Cardiac septum (tissue), 1 donor: ENCODE results near the gene RAB43. TPM values are rescaled to one million over a fixed set of nuclear protein-coding genes. Genes with fewer than 3 reads are reported as not detected.

ENCODE experiments used
- DNase-seq: peaks from one replicate; pipeline ENCODE4 v3.0.0-alpha.2; 2020; ENCODE audit warnings: low spot score
- intact Hi-C: fragments of 100-400 bp; cut with DNase I; formaldehyde crosslinking; loops from one replicate; pipeline ENCODE4 v1.14.0; 2022
- total RNA-seq: library from RNA; stranded (reverse); fragmentation: NEBNext Ultra II Directional; extraction: Animal tissue kit (Norgen Biotek cat#: 25700); gene quantifications from one replicate; pipeline ENCODE4 v1.2.1, GENCODE V29; 2021
- donor health status: DM: no; HTN: no; CAD: no.

Gene RAB43
- total RNA-seq, 1 donor from 2014 or later: 3.4 TPM

GRCh38 chr3:129065016-129065719 lies 56.4 kb downstream of the RAB43 start:
- intact Hi-C loops: no loop called here
- DNase-seq: peak; percentile 63

GRCh38 chr3:129063841-129064482 lies 57.6 kb downstream of the RAB43 start:
- no peak for DNase-seq
- intact Hi-C loops: no loop called here

- no peak for DNase-seq
- intact Hi-C loops: no loop called here
Measured at GRCh38 chr3:129063091-129063640, 58.4 kb downstream of the RAB43 start.

- DNase-seq: no peak
- intact Hi-C loops: no loop called here
Measured at GRCh38 chr3:129061888-129062834, 59.4 kb downstream of the RAB43 start.

GRCh38 chr3:129061023-129061887 lies 60.3 kb downstream of the RAB43 start:
- DNase-seq: no peak
- intact Hi-C loops: no loop called here

- DNase-seq: no peak
- intact Hi-C loops: no loop called here
Measured at GRCh38 chr3:129060276-129061022, 61.2 kb downstream of the RAB43 start, which contains the start of gene GP9. Gene GP9 (plus strand): TSS chr3:129060779. CDS start chr3:129061740, 961 bp downstream.

- intact Hi-C loops: no loop called here
- DNase-seq: no peak
Measured at GRCh38 chr3:129059311-129059958, 62.2 kb downstream of the RAB43 start.

- intact Hi-C loops: no loop called here
- no peak for DNase-seq
Measured at GRCh38 chr3:129058441-129059200, 63.0 kb downstream of the RAB43 start.

- intact Hi-C loops: no loop called here
- DNase-seq: peak; percentile 10
Measured at GRCh38 chr3:129057249-129057648, 64.4 kb downstream of the RAB43 start.

- DNase-seq: no peak
Measured at GRCh38 chr3:129056451-129057173, 65.0 kb downstream of the RAB43 start.

GRCh38 chr3:129054605-129055104 lies 66.9 kb downstream of the RAB43 start:
- DNase-seq: no peak
- intact Hi-C loops: loop anchor here (5.0 kb wide), 2 partner anchors 33 to 53 kb away; no protein-coding TSS in a partner anchor

More at GRCh38 chr3:129056451-129057173, 65.0 kb downstream of the RAB43 start:
- intact Hi-C loops: no loop called here

GRCh38 chr3:129052675-129053074 lies 68.9 kb downstream of the RAB43 start:
- intact Hi-C loops: loop anchor here (1.0 to 5.0 kb wide), 5 partner anchors 26 to 193 kb away; no protein-coding TSS in a partner anchor
- peak; percentile 74 for DNase-seq

GRCh38 chr3:129051871-129052340 lies 69.7 kb downstream of the RAB43 start:
- intact Hi-C loops: loop anchor here (2.0 to 5.0 kb wide), 4 partner anchors 25 to 81 kb away; no protein-coding TSS in a partner anchor
- peak; percentile 62 for DNase-seq

GRCh38 chr3:129050556-129051295 lies 70.9 kb downstream of the RAB43 start:
- intact Hi-C loops: loop anchor here (5.0 kb wide), 2 partner anchors 37 to 57 kb away; no protein-coding TSS in a partner anchor
- DNase-seq: peak; percentile 68

- intact Hi-C loops: no loop called here
- DNase-seq: peak; percentile 51
Measured at GRCh38 chr3:129047553-129047839, 74.1 kb downstream of the RAB43 start.
